RPMI7951 (cell line): ENCODE measurements around the gene PNMA8B. TPM values are rescaled to one million over a fixed set of nuclear protein-coding genes. Genes with fewer than 3 reads are reported as not detected.

Experiments
- DNase-seq: peaks from one replicate; pipeline ENCODE4 v3.0.0-alpha.2; 2012; ENCODE audit warnings: low read depth
- total RNA-seq: library from RNA; depleted of rRNA; stranded (reverse); fragments of >200 nt; shearing (Covaris generic); gene quantifications from 2 replicates; pipeline ENCODE4 v1.2.3, GENCODE V29; 2014

The PNMA8B gene
- total RNA-seq, 1 experiment from 2014 or later: not detected

DNA sequence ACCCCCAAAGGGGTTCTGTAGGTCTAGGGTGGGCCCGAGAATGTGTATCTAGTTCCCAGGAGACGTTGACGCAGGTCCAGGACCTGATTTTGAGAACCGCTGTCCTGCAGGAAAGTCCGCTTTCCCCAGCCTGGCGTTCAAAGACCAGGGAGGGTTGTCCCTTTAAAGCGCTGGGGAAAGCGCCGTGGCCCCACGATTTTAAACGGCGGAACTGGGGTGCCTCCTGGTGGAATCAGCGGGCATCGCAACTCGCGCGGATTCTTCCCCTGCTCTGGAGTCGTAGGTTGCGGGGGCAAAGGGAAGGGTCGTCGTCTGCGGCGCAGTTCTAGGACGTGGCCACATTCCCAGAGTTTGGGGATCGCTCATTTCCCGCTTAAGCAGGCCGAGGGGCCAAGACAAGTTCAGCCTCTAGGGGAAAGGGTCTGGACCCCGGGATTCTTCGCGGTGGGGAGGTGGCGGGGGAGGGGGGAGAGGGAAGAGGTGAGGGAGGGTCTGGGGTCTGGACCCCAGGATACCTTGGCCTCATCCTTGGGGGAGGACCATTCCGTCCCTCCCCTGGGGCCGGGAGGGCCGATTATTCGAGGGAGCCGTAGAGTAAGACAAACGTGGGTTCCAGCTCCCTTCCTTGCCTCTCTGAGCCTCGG lies 7.7 kb downstream of the PNMA8B start:
- DNase-seq: peak; percentile 56

DNA sequence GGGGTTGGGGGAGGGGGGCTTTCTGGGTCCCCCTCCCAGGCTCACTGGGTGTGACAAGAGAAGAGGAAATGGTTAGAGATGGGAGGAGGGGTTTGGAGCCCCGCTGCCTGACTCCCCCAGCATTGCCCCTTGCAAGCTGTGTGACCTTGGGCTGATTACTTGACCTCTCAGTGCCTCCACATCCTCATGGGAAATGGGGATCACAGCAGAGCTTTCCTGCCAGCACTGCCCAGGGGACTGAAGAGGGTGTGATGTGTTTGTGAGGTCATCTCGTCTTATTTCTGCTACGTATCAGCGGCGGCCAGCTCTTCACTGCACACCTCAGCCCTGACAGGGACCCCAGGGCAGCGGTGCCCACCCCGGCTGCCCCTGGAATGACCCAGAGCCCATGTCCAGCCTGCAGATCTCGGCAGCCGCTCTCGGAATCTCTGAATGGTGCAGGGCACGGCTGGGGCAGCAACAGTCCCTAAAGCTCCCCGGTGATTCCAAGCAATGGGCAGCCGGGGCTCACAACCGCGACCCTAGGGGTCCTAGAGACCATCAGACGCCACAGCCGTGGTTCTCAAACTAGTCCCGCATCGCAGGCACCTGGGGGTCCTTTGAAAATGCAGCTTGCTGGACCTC lies 8.4 kb downstream of the PNMA8B start:
- DNase-seq: no peak

DNA sequence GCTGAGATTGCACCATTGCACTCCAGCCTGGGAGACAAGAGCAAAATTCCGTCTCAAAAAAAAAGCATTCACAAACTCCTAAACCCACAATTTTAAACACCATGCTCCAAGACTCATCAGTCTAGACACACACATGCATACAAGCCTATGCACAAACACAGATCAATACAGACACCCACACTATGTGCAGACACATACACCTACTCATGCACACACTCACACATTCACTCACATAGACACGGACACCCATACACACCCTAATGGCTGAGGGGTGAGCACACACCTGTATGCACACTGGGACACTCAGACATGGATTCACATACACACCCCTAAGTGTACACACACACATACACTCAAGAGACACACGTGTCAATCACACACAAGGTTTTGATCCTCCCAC lies 9.3 kb downstream of the PNMA8B start:
- no peak for DNase-seq

DNA sequence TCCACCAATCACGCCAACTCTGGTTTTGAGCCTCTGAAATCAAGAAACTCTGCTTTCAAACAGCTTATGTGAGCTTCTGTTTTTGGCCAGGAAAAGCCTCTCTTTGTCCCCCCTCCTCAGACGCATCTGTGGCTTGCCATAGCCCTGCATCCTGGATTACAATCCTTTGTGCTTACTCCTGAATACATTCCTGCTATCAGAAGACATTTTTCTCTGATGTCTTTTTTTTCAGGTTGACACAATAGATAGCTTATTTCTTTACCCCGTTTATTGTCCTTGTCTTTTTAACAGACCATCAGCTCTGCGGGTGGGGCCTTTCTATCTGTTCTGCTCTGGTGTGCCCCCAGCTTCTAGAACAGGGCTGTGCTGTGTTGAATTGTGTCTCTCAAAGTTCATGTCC lies 11.0 kb downstream of the PNMA8B start:
- DNase-seq: no peak

DNA sequence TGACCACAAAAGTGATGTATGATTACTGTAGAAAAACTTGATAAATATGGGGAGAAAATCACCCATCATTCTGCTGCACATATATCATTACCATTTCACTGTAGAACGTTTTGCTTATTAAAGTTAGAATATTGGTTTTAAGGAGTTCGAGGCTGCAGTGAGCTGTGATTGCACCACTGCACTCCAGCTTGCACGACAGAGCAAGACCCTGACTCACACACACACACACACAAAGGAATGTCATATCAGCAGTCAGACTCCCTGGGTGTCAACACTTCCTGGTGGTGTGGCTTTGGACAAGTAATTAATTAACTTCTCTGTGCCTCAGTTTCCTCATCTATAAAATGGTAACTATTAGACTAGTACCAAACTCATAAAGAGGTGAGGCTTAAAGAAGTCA lies 13.0 kb downstream of the PNMA8B start:
- DNase-seq: no peak

DNA sequence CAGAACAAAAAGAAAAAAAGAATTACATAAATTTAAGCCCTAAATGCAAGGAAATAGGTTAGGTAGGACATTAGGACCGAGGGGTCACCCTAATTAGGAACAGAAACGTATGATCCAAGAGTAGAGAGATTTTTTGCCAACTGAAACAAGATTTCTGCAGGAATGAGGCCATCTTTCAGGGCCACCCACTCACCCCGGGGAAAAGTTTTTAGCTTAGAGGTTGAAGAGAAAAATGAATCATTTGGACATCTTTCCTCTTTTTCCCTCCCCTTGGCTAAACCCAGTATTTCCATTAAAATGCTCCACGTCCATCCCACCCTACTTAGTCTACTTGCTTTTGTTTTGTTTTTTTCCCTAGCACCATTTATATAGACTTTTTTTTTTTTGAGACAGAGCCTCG lies 13.7 kb downstream of the PNMA8B start:
- no peak for DNase-seq

DNA sequence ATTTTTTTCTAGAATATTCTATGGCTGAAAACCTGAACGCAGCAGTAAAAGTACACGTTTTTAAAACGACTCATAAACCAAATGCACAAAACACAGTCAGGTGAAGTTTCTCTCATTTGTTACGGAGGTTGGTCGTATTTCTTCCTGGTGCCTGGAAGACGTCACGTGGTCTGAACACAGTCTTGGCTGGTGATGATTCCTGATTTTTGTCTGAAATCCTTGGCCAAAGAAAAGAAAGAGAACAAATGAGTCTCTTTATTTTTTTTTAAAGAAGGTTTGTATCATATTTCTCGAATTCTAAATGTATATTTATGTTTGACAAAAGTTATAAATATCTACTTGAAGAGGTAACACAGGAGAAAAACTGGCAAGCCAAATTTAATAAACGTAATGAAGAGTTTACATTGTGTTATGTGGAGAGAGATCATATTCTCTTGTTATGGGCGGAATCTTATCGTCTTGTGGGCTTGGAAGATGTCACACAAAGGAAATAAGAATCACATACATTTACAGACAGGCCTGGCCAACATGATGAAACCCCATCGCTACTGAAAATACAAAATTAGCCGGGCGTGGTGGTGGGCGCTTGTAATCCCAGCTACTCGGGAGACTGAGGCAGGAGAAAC lies 14.3 kb downstream of the PNMA8B start:
- no peak for DNase-seq

DNA sequence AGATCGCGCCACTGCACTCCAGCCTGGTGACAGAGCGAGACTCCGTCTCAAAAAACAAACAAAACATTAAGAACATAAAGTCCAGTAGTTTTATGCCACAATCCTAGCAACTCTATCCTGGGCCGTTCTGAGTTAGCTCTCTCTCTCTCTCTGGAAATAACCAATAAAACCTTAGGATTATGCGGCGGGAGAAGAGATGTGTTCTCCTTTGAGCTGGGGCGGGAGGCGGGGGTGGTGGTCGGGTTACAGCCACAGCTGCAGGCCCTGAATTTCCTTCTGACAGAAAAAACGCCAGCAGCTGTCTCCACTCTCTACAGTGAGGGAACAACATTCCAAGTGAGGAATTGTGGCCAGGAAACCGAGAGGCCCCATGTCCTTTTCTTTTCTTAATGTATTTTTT lies 15.3 kb downstream of the PNMA8B start:
- peak; percentile 49 for DNase-seq

DNA sequence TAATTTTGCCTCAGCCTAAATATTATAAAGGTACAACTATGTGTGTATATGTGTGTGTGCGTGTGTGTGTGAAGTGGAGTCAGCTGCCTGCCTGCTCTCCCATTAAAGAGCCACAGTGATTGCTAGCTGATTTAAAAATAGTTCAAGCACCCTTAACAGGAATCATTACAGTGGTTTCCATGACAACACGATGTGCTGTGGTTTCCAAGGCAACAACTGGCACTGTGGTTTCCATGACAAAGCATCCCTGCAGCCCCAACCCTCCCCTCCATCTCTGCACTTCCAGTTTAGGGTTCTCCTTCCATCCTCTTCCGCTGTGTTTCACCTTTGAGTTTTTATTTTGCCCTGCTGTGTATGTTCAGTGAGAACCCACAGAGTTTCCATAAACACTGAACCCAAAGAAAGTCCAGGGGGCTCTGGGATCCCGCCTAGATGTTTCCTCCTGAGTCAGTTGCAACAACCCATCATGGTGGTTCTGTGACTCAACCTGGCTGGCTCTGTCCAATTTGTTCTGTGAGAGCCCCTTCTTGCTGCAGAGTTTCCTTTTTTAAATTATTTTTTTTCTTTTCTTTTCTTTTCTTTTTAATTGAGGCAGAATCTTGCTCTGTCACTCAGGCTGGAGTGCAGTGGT lies 17.2 kb downstream of the PNMA8B start:
- DNase-seq: peak; percentile 51

DNA sequence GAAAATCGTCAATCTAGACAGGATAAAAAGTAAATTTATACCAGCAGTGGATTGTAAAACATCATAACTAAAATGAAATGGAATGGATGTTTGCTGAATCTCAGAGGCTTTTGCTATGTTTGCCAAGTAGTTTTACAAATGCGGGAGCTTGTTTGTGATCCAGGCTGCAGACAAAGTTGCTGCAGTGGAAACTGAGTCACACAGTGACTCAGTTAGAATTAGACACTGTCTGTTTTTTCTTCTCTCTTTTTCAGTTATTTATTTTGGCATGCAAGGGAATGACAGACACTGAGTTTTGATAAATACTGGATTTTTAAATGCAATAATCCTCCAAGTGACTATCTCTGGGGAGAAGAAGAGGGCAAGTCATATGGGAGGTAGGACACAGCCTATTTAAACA lies 19.7 kb downstream of the PNMA8B start:
- no peak for DNase-seq

DNA sequence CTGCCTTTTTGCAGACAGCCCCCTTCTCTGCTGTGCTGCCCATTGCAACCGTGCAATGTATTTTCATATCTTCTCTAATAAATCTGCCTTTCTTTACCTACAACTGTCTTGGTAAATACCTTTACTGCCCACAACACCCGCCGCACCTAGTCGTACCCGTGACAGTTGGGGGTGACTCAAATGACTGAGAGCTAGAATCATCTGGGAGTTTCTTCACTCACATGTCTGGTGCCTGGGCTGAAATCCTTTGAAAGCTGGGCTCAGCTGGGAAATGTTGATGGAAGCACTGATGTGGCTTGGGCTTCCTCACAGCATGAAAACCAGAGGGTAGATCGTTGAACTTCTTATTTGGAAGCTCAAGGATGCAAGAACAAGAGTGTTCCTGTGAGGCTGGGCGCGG lies 21.5 kb downstream of the PNMA8B start:
- DNase-seq: no peak

DNA sequence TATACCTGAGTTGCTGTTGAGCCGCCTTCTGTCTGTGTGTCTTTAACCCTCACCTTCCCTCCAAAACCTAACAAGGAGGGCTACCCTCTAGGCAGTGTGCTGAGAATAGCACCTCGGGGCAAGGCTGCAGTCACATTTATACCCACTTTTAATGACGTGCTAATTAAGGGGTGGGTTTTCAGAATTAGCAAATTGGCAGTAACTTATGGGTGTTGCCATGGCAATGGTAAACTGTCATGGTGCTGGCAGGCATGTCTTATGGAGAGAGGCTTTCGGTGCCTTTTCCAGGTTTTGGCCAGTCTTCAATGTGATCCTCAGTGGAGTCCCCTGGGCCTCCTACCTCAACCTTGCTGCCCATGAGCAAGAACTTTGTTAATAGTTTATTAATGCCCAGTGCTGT lies 23.1 kb downstream of the PNMA8B start:
- DNase-seq: no peak

DNA sequence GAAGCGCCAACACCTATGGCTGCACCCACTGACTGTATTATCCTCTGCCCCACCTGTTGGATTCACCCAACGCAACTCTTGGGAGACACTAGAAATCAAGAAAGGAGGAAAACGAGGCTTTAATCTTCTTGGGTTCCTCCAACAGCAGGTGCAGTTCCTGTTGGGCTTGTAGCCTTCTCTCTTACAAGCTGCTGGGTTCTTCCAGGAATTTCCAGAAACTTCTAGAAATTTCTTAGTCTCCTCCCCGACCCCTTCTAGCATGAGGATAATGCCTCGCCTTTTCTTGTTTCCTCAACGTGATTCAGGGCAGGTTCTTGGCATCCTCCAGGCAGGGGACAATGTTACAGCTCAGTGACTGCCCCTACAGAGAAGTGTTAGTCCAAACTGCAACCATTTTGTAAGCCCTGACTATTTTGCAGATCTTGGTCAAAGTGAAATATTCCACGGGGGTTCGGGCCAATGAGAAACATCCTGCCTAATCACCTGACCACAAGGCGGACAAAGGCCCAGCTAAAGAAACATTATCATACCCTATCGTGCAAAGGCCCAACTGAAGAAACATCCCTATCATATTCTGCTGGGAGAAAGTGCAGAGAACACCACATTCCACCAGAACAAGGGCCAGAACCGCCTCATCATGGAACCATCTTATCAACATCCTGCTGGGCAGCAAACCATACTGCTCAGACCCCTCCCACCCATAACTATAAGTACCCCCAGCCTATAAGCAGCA lies 23.7 kb downstream of the PNMA8B start:
- no peak for DNase-seq

DNA sequence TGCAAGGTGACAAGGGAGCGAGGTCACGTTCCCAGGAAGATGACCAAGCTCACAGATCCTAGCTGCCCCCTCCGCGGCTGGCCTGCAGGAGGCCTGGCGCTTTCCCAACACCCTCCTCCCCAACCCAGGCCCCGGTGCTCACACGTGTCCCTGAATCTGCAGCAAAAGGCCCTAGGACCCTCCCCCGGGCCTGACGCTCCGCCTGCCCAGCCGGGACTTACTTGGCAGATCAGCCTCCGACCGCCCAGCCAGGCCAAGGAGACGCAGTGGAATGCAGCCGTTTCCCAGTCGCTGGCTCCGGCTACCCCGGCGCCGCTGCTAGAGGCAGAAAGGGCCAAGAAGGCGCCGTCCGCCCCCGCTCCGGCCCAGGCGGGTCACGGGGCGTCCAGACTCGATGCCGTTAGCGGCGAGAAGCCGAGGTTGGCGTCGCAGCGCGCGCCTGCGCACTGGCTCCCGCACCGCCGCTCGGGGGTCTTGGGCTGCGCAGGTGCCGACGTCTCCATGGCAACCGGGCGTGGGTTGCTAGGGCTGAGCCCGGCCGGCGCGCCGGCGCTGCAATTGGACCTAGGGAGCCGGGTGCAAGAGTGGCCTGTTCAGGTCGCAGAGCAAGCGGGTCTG lies 24.4 kb downstream of the PNMA8B start, which contains the start of gene PNMA8A:
Gene PNMA8A, minus strand, starts transcription at position 448 of the 618 bp plus-strand sequence. CDS start 528 bp downstream, outside the sequence.
- DNase-seq: no peak

DNA sequence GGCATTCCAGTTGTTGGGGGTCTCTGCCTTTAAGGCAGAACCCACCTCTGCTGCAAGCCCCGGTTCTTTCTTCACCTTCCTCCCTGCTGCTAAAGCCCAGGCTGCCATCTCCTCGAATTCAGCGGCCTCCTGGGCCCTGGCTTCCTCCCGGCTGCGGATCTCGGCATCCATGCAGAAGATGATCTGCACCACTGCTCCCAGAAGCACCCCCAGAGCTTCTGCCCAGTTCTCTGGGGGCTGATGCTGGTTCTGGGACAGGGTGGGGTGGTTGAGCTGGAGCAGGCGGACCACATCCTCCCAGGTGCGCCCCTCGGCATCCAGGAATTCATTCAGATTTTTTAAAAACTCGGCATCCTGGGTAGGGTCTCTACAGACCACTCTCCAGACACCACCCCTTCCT lies 25.3 kb downstream of the PNMA8B start:
- DNase-seq: no peak

DNA sequence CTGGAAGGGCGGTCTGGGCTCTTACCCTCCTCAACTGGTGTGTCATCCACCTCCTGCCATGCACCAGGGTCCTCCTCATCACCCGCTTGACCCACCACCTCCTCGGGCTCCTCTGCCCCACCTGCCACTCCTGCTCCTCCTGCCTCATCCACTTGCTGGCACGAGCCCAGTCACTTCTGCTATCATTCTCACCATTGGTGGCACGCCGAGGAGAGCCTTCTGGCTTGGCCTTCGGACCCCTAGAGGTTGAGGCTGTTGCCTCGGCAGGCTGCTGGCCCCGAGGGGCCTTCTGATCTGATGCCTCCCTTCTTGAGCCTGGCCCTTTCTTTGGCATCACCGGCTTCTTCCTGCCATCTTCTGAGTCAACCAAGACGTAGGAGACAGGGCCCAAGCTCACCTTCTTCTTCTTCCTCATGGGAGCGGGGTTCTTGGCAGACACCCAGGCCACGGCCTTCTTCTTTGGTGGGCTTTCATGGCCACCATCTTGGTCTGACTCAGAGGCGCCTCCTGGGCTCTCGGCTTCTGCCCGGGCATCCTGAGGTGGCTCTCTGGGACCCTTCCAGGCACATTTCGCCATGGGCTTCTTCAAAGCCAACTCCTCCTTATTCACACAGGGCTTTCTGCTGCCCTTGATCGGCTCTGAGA lies 26.0 kb downstream of the PNMA8B start:
- DNase-seq: no peak

DNA sequence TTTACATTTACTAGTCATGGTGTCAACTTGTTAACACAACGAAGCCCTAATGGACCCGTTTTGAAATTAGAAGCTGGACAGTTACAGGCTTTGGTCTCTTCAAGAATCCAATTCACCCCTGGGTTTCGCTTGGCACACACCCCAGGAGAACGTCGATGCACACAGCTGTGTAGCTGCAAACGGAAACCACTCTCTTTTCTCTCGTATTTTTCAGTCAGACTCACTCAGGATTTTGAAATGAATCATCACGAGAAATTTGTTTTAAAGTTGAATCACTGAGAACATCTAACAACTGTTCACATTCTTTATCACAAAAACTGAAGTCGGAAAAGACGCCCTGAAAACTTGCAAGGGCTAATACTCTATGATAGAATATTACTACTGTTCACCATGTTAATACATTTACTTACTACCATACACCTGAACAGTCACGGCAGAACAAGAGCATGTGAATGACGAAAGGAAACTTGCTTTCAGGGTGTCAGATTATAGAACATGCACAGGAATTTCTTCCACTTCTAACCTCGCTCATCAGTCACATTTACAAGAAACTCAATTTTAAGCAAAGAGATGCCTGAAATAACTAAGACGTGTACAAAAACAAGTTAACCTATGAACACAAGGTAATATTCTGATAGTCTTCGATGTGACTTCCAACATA lies 29.0 kb downstream of the PNMA8B start:
- DNase-seq: peak; percentile 64

DNA sequence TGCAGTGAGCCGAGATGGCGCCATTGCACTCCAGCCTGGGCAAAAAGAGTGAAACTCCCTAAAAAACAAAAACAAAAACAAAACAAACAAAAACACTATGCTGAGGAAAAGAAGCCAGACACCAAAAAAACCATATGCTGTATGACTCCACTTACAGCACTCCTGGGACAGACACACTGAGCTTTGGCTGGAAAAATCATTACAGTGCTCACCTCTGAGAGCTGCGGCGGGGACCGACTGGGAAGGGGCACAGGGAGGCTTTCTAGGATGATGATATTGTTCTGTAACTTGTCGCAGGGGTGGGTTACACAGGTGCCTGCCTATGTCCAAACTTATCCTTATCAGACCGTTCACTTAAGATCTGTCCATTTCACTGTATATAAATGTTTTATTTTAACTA lies 32.2 kb downstream of the PNMA8B start:
- DNase-seq: no peak

DNA sequence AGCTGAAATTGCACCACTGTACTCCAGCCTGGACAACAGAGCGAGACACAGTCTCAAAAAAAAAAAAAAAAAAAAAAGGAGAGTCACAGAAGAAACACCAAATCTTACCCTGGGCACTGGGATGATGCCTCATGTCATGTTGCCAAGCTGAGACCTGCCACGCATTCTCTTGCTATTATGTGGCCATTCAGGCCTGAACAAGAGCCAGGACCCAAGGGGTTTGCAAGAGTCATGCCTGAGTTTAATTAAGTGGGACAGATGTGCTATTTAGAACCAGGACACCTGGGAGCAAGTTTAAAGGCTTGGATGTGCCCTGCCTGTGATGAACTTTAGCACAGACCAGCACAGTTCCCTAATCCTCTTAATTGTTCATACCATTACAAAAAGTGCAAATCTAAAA lies 34.1 kb downstream of the PNMA8B start:
- no peak for DNase-seq

DNA sequence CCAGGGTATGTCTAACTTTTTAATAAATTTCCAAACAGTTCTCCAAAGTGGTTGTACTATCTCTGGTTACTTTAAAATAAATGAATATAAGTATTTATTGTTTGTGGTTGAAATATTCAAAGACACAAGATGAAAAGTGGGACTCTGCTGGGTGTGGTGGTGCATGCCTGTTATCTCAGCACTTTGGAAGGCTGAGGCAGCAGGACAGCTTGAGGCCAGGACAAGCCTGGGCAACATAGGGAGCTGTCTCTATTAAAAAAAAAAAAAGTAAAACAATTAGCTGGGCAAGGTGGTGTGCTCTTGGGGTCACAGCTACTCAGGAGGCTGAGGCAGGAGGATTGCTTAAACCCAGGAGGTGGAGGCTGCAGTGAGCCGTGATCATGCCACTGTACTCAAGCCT lies 34.7 kb downstream of the PNMA8B start:
- DNase-seq: no peak

DNA sequence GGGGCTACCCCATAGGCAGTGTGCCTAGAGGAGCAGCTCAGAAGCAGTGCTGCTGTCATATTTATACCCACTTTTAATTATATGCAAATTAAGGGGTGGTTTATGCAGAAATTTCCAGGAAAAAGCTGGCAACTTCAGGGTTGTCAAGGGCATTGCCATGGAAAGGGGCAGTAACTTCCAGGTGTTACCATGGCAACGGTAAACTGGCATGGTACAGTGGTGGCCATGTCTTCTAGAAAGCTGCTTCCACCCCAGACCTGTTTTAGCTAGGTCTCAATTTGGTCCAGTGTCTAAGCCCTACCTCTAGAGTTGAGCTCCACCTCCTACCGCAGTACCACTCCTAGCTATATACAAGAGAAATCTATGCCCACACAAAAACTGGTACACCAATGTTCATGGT lies 35.6 kb downstream of the PNMA8B start:
- no peak for DNase-seq
